NB4 (cell line): ENCODE measurements around the gene SFT2D3.

Experiments used
- DNase-seq: peaks from one replicate; pipeline ENCODE4 v3.0.0; 2010; ENCODE audit warnings: low read depth
- H3K4me3 ChIP-seq: one replicate; pipeline ENCODE4 v1.5.1; 2011; ENCODE audit warnings: mild to moderate bottlenecking, low read depth, low read length, moderate library complexity
- CTCF ChIP-seq: IDR thresholded peaks from one replicate; pipeline ENCODE4 v1.5.1; 2012; ENCODE audit warnings: low read depth, low read length
- MYC ChIP-seq: IDR thresholded peaks from 2 replicates; pipeline ENCODE4 v1.6.1; 2011; ENCODE audit warnings: low read depth, low read length
- POLR2A ChIP-seq: IDR thresholded peaks from 2 replicates; pipeline ENCODE4 v1.6.1; 2011; ENCODE audit warnings: mild to moderate bottlenecking; ENCODE audit not compliant: insufficient read length; ENCODE audit errors: extremely low read depth
- TF ChIP-seq, protein P1 (sequence below): IDR thresholded peaks from 2 replicates; pipeline ENCODE4 v1.6.1; 2011; ENCODE audit warnings: low read depth, low read length

SFT2D3 gene

DNA sequence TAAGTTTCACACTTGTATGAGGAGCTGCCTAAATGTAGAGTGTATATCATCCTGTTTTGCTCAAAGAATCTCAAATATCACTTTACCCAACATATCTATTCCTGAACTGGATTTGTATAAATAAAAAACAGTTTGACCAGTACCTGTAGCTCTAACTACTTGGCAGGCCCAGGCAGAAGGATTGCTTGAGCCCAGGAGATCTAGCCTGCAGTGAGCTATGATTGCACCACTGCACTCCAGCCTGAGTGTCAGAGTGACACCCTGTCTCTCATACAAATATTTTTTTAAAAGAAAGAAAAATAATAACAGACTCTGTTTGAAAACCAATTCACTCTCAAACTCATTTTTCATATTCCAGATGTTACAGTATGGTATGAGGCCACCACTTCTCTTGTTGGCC, 18.2 kb upstream of the SFT2D3 start:
- DNase-seq, result no peak
- no peak overlapping the region for H3K4me3 ChIP-seq
- TF ChIP-seq, protein P1, sequence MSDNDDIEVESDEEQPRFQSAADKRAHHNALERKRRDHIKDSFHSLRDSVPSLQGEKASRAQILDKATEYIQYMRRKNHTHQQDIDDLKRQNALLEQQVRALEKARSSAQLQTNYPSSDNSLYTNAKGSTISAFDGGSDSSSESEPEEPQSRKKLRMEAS, result no peak
- TF ChIP-seq CTCF (no peak), POLR2A (no peak), MYC (no peak)

- no peak for DNase-seq
- H3K4me3 ChIP-seq, result no peak overlapping the region
- TF ChIP-seq POLR2A, result no peak
- no peak for TF ChIP-seq MYC
- TF ChIP-seq CTCF, result no peak
- TF ChIP-seq, protein P1, result no peak
Measured at GRCh38 chr2:127683757-127684156, 17.5 kb upstream of the SFT2D3 start.

GRCh38 chr2:127685410-127686080, 15.8 kb upstream of the SFT2D3 start:
- no peak for TF ChIP-seq MYC
- TF ChIP-seq POLR2A, result no peak
- TF ChIP-seq, protein P1, result no peak
- TF ChIP-seq CTCF, result no peak
- no peak overlapping the region for H3K4me3 ChIP-seq
- DNase-seq, result no peak

DNA sequence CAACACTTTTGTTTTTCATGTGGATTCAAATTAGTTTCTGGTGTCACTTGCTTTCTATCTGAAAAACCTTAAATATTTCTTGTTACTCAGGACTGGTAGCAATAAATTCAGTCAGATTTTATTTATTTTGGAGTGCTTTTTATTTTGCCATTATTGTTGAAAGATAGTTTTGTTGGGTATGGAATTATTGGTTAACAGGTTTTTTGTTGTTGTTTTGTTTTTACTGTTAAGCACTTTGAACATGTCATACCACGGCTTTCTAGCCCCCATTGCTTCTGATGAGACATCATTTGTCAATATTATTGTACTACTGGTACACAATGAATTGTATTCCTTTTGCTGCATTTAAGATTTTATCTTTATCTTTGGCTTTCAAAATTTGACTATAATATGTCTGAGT, 12.9 kb upstream of the SFT2D3 start:
- TF ChIP-seq, protein P1, result no peak
- TF ChIP-seq CTCF (no peak), POLR2A (no peak), MYC (no peak)
- H3K4me3 ChIP-seq, result no peak overlapping the region

GRCh38 chr2:127690696-127691095, 10.6 kb upstream of the SFT2D3 start:
- no peak for DNase-seq
- TF ChIP-seq CTCF, result no peak
- TF ChIP-seq MYC, result no peak
- TF ChIP-seq, protein P1, result no peak
- TF ChIP-seq POLR2A, result no peak
- no peak overlapping the region for H3K4me3 ChIP-seq

More for the DNA sequence above, 12.9 kb upstream of the SFT2D3 start:
- no peak for DNase-seq

- no peak overlapping the region for H3K4me3 ChIP-seq
Measured at GRCh38 chr2:127694986-127695385, 6.3 kb upstream of the SFT2D3 start.

More at GRCh38 chr2:127694986-127695385, 6.3 kb upstream of the SFT2D3 start:
- no peak for DNase-seq
- TF ChIP-seq, protein P1, result no peak
- TF ChIP-seq MYC, result no peak
- TF ChIP-seq CTCF, result no peak
- TF ChIP-seq POLR2A, result no peak
